Hematopoietic multipotent progenitor cell treated with erythropoietin and hydrocortisone succinate and interleukin-3 and kit ligand, for 6 days (in vitro differentiated cells): ENCODE measurements around the gene SULT1C4.

Experiments
- DNase-seq: peaks from one replicate; pipeline ENCODE4 v3.0.0-alpha.2; 2015

Gene SULT1C4

DNA sequence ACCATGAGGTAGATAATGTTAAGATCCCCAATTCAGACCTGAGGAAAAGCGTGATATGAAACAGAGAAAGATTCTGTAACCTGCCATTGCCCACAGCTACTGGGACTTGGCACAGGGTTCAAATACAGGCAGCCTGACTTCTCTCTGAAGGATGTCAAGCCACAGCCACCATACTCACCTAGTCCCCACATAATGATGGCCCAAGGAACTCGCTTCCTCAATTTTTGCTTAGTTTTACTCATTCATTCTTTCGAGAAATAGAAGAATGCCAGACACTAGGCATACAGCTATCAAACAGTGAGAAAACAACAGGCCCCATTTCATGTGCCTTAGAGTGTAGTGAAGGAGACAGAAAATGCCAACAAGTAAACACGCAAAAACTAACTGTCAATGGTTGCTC lies 980 bp upstream of the SULT1C4 start:
- DNase-seq, result no peak

DNA sequence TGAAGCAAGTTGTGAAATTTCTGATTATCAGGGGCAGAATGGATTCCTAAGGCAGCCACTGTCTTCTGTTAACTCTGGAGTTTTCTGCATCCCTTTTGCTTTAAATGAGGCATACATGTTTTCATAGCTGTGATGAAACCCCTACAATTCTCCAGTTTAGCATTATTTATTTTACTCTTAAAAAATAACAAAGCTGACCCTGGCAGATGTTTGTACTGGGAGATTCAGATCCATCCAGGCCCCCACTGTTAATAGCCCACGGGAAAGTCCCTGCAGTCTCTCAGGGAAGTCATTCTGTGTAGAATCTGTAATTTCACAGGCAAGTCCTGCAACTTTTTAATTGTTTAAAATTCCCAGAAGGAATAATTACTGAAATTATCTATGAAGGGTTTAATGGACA lies 353 bp upstream of the SULT1C4 start:
- no peak for DNase-seq

DNA sequence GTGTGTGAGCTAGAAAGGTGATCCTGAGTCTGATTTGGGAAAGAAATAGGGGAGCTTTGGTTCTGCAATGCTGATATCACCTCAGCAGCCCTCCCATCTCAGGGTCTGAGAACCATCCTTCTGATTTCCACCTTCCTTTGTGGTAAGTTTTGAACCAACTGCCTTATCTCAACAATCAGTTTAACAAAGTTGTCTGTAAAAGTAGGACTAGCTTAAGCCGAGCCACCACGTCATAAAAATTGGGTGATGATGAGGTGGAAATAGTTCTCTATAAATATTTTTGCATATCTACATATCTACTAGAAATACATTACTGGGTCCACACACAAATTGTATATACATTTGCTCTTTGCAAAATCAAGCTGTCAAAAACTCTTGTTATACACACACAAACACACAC lies 1.1 kb downstream of the SULT1C4 start:
- DNase-seq, result no peak

DNA sequence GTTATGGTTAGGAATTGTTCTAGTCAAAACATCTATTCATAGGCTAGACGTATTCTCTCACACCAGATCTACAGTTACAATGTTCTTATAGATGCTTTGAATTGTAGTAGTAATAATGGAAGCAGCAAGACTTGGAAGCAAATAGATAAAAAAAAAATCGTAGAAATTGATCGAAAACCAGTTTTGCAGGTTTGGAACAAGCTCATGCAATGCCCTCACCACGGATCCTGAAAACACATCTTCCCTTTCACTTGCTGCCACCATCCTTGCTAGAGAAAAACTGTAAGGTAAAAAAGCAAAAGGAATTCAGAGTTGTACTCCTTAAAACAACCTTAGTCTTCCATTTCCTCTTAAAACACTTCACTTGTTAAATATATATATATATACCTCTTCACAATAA lies 4.4 kb downstream of the SULT1C4 start:
- DNase-seq, result no peak

DNA sequence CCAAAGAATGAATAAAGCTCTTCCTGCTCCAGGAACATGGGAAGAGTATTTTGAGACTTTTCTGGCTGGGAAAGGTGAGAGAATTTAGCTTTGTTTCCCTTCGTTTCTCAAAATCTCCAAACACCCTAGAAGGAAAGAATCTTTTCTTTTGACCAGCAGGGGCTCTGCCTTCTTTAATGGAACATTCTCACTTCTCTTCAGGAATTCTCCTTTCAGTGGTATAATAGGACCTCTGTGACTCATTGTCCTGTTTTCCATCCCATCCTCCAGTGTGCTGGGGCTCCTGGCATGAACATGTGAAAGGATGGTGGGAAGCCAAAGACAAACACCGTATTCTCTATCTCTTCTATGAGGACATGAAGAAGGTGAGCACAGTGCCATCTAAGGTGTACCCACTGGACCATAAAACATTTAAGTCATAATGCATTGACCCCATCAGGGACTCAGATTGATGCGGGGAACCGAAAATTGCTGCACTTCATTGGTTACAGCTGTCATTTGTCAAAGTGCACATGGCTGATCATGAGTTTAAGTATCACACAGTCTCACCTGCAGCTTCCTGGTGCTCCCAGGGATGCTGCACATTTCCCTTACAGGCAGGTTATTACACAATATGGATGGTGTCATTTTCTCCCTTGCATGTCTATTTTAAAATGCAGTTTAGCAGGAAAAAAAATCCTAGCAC lies 5.5 kb downstream of the SULT1C4 start:
- no peak for DNase-seq

DNA sequence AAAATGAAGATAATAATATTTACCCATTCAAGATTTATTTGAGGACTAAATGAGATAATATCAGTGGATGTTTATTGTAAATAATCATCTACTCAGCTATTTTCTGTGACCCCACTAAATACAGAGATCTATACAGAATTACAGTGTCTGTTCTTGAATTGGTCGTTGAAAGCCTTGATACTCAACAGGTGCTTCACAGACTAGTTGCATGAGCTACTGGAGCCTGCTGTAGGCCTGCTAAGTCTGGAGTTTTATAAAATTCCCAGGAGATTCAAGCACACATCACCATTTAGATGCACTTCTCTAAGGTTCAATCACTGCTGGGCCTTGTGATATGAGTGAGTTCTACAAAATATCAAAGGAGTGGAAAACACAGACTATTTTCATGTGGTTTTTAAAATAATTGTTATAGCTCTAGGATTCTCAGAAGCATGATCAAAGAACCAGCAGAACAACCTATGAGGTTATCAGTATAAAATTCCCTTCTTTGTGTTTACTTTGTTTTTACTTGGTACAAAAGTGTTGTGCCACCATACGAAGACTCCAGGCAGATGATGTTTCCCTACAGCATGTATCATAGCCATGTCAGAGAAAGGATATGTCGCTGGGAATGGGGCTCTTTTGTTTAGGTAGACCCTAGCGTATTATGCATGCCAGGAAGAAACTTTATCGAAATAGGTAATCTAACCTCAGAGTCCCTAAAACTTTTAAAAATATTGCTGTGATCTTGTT lies 7.1 kb downstream of the SULT1C4 start:
- DNase-seq, result no peak

DNA sequence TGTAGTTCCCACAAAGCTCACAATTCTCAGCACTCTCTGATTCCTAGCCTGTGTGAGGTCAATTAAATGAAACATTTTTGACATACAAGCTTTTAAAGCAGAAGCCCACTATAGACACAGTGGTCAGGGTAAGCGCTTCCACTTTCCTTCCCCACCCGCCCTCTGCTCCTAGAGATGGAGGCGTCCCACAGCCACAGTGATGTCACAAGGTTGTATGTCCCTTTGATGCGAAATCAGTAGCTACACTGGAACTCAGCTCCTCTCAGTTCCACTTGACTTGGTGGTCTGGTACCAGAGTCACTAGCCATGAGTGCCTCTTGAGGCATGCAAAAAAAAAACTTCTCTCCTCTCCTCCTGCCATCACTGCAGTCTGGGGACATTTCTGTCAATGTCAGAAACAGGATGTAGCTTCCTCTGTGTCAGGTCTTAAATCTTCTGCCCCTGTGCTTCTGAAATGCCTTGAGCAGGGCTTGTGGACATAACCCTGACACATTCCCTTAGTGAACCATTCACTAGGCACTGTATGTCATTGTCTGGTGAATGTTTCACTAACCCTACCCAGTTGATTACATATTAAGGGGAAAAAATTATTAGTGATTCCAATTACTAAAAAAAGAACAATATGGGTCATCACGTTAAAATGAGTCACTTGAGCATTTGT lies 7.8 kb downstream of the SULT1C4 start:
- no peak for DNase-seq

DNA sequence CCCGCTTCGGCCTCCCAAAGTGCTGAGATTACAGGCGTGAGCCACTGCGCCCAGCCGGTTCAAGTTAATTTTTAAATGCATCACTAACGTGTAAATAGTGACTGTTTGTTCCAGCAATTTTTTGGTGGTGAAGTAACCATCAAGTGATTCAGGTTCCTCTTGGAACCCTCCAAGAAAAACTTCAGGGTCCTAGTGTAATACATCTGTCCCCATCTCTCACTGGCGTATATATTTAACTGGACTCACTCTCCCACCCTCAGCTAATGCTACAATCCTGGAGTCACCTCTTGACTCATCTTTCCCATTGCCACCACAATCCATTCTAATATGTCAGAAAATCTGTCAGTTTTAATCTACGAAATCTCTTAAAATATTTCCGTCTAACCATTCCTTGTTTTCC lies 10.3 kb downstream of the SULT1C4 start:
- DNase-seq, result no peak

DNA sequence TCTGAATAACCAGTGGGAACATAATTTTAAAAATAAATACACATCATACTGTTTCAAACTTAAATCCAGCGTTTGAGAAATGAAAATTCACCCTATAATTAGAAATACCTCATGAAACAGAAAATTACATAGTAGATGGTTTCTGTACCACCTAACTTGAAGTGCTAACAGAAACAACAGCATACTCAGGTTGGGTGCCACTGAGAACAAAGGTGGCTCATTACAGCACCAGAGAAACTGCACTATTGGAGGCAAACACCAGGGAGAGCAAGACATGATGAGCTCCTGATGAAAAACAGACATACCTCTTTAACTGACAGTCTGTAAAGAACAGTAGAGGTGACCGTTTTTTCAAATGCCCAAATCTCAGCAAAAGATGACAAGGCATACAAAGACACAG lies 12.6 kb downstream of the SULT1C4 start:
- no peak for DNase-seq

DNA sequence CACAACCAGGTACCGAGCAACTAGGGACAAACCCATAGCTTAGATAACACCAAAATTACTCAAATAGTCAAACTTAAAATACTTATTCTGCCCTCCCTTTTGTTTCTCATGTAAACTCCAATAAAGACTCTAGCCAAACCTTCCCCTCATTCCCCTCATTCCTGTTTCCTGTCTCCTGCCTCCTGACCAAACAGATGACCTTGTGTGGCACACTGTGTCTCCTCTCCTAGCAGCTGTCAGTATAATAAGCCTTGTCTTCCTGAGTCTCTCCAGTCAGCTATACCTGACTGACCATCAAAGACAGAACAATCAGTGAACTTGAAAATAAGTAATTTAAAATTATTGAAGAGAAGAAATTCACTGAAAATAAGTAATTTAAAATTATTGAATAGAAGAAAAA lies 14.3 kb downstream of the SULT1C4 start:
- no peak for DNase-seq

DNA sequence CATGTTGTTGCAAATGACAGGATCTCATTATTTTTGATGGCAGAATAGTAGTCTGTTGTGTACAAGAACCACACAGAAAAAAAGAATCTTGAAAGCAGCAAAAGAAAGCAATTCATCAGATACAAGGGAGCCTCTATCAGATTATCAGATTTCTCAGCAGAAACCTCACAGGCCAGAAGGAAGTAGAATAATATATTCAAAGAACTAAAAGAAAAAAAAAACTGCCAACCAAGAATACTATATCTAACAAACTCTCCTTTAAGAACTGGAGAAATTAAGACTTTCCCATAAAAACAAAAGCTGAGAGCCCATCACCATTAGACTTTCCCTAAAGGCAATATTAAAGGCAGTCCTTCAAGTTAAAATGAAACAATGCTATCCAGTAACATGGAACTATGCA lies 15.4 kb downstream of the SULT1C4 start:
- no peak for DNase-seq

DNA sequence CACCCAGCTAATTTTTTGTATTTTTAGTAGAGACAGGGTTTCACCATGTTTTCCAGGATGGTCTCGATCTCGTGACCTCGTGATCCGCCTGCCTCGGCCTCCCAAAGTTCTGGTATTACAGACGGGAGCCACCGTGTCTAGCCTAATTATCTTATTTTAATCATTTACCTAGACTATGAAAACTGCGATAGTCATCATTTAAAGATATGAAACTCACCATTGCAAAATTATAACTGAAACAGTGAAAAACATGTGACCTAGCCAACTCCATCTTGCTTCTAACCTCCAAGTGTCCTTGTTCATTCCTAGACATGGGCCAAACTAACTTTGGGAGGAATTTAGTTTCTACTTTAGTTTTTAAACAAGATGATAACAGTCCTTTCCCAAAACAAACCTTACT lies 17.4 kb downstream of the SULT1C4 start:
- DNase-seq, result no peak

DNA sequence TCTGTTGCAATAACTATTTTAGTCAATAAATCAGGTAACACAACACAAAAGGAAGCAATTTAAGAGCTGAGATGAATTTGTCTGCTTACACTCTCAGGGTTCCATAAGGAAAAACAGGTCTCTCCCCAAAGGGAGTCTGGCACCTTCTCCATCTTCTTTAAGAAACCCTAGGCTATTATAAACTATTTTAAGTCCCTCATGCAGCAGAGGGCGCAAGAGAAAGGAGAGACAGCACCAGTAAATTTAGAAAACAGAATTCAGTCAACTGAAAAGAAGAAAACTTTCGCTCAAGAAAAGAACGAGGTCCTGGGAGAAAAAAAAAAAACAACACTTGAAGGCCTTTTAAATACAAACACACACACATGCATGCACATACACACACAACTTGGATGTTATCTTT lies 19.1 kb downstream of the SULT1C4 start:
- peak; percentile 63 for DNase-seq

DNA sequence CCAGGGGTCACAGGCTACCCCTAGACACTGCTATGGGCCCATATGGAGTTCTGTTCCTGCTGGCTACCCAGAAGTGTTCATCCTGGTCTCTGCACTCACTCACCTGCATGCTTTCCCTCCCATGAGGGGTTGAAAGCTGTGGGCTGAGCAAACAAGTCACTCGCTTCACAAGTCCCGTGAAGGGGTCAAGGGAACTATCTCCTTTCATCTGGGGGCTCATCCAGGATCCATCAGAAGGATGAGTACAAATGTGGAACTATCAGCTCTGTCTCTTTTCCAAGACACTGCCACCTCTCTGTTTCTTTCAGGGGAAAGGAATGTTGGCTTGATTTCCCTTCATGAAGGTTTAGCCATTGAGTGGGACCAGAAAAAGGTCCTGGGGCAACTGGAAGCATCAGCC lies 21.7 kb downstream of the SULT1C4 start:
- no peak for DNase-seq

DNA sequence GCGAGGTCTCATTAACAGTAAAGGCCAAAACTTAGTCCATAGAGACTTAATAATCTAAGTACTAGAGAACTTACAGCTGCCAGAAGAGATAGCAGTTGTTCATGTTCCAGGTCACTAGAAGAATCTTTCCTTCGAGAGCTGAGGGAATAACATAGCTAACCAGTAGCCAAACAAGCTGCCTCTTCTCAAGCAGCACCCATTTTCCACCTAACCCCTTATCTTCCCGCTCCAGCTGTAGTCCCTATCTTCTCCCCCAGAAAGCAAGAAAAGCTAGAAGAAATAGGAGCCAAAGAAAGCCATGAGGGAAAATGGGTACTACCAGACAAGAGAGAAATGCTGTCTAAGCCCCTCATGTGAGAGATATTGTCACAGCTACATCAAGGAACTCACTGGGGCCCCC lies 24.0 kb downstream of the SULT1C4 start:
- no peak for DNase-seq

DNA sequence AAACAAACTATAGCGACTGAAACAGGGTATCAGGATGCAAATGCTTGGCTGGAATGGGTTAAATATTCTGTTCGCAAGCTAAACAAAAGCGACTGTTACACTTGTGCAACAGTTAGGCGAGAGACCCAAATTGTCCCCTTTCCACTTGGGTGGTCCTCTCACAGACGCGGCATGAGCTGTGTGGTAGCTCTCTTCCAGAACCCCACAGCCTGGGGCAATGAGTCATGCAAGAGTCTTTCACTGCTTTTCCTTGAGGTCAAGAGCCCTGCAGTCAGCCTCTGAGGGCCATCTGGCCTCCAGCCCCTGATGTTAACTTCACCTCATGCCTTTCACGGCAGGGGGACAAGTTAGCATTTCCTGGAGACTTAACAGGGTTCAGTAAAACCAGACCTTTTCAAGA lies 25.7 kb downstream of the SULT1C4 start:
- no peak for DNase-seq

DNA sequence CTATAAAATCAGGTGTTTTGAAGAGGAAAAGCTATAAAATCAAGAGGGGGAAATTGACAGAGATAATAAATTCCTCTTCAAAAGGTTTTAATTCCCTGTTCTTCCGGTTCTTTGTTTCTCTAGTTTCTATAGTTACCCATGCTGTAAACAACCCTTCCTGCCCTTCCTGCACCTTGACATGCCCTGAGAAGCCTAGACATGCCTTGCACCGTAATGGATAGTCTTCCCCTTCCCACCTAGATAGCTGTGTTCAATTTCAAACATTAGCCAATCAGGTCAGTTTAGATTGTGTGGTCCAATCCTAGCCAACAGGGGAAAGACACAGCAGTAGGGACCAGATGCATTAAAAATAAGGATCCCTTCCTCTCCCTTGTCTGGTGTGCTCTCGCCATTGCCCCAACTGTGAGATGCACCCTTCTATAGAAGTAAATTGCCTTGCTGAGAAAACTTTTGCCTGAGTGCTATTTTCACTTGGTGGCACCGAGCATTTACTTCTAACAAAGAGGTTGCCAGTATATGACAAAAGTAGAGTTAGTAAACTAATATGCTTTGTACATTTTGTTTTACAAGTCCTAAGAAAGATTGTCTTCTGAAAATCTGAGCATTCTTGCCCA lies 27.1 kb downstream of the SULT1C4 start:
- DNase-seq, result no peak

DNA sequence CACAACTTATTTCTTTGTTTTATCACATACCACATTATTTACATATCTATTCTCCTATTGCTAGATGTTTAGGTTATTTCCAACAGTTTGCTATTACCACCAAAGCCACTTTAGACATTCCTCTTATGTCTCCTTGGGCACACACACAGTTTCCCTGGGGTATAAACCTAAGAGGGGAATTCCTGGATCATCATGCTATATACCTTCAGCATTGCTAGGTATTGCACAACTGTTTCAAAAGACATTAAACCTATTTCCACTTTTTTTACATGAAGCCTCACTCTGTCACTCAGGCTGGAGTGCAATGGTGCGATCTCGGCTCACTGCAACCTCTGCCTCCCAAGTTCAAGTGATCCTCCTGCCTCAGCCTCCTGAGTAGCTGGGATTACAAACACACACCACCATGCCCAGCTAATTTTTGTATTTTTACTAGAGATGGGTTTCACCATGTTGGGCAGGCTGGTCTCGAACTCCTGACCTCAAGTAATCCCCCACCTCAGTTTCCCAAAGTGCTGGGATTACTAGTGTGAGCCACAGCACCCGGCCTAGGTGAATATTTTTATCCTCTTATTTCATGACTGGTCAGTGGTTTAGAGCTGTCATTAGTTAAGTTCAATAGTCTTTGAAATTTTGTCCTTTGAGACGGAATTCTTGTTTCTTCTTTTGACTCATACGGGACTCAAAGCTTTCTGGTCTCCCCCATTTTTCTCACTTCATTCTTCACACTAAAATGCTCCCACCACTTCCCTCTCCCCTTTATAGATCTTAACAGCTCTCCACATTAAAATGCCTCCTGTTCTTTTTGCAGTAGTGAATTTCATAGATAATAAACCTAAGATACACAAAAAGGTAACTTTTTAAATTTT lies 30.3 kb downstream of the SULT1C4 start:
- DNase-seq, result no peak

DNA sequence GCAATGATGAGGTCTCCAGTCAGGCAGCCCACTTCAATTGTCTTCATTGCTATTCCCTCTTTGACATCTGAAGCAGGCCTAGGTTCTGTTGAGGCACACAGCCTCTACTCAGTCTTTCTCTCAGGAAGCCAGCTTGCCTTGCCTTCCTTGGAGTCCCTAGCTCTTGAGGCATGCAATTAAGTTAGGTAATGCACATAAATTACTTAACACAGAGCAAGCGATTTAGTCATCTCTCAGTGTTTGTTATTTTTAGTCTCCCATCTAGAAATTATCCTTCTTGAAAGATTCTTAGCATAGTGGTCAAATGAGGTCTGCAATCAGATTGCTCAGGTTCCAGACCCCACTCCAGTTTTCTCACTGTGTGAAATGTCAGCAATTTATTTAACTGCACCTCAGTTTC lies 32.0 kb downstream of the SULT1C4 start:
- no peak for DNase-seq

DNA sequence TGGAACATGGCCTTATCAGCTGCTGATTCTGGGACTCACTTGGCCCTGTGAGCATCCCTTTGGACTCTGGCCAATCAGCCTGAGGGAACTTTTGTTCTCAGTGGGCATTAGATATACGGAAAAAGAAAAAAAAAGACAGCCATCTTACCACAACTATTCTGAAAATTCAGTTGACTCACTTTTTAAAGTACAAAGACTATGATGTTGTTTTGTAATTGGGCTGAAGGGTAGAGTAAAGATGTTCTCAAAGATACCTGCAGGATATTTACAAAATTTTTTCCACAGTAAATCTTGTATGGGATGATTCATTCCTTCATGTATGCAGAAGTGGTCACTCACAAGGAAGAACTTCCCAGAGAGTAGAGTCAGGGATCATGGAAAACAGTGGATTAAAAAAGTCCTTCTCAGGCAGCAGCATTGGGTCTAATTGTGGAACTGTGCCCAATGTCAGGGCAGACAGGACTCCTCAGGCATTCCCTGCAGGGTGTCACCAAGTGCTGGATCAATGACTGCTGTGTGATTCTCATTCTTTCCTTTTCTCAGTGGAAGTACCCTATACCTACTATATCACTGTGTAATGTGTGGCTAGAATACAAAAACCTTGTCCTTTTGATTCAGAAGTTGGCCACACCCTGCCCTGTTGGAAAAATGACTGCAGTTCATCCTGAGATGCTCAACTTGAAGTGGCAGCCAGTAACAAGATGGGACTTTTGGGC lies 35.4 kb downstream of the SULT1C4 start:
- DNase-seq, result no peak

DNA sequence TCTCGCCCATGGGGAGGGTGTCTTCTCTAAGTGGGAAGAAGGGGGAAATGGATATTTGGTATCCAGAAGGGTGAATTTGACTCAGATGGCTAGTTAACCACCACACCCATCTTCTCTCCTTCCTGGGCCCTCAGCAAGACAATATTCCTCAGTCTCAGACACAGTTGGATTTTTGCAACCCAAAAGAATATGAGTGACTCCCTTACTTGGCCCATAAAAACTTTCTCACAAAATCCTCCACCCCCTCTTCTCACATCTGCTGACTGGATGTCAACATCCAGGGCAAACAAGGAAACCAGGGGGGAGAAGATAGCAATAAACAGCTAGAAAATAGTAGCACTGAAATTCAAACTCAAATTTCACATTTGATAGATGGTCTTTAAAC lies 35.9 kb downstream of the SULT1C4 start:
- no peak for DNase-seq

DNA sequence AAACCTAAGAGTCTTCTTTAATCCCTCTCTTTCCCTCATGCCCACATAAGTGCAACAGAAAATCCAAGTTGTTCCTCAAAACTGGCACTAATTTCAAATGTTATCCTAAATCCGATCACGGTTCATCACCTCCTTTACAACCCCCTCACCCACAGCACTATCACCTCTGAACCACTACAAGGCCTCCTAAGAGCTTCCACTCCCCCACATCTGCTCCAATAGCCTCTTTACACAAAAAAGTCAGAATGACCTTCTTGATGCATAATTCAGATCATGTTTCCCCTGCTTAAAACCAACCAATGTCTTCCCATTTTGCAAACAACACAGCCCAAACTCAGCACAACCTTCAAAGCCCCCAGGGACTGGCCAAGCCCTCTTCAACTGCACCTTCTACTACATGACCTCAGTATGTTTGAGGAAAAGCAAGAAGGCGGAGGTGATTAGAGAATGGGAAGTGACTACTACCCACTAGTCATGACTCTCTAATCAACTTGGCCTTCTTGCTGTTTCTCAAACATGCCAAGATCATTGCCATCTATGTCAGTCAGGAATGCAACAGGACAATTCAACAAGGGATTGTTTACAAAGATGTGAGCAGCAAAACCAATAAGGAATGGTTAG lies 36.6 kb downstream of the SULT1C4 start:
- no peak for DNase-seq
